Suprapubic skin (tissue), 4 donors: ENCODE results near the gene OR4P4.

Source experiments
- CTCF ChIP-seq, 2 donors: fragments of 200-600 bp in 1 of 2; fragments of 450-650 bp in 1 of 2; sonication (generic) in 1 of 2; IDR thresholded peaks; one replicate each; pipeline ENCODE4 v1.5.1; 2016 to 2019; ENCODE audit warnings: antibody characterized with exemption in 2 of 2, mild to moderate bottlenecking in 1 of 2, moderate library complexity in 1 of 2
- POLR2A ChIP-seq, 2 donors: fragments of 450-650 bp; IDR thresholded peaks; one replicate each; pipeline ENCODE4 v1.6.1; 2017; ENCODE audit warnings: antibody characterized with exemption in 2 of 2, mild to moderate bottlenecking in 2 of 2, moderate library complexity in 2 of 2
- POLR2AphosphoS5 ChIP-seq, 3 donors: sonication (generic); formaldehyde crosslinking; IDR thresholded peaks; one replicate each; pipeline ENCODE4 v1.6.1; 2017; ENCODE audit warnings: antibody characterized with exemption in 3 of 3

DNA sequence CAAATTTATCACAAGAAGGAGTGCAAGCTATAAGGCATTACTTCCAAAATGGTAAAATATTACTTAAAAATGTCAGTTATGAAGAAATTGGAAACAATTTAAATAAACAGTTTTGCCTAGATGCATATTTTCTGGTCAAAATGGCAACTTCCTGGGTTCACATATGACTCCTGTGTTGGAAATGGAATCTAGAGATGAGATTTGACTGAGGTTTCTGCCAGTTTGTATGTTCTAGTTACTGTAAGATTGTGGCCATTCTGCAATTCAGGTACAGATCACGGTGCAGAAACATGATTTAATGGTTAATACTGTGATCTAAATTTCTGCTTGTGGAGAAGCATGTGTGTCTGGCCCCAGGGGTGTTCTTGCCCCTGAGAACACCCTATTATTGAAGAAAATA lies 23.7 kb downstream of the OR4P4 start:
- TF ChIP-seq CTCF (IDR thresholded peaks at IDR 0.05): no peak
- TF ChIP-seq POLR2A (IDR thresholded peaks at IDR 0.05): no peak
- no peak for TF ChIP-seq POLR2AphosphoS5 (IDR thresholded peaks at IDR 0.05)
